Sigmoid colon (tissue), 4 donors: ENCODE data around the gene KCNJ4.

Experiments
- CTCF ChIP-seq, 4 experiments: fragments of 450-650 bp in 3 of 4; fragments of 200-600 bp in 1 of 4; IDR thresholded peaks; one replicate each; pipeline ENCODE4 v1.5.1; 2016 to 2019; ENCODE audit warnings: antibody characterized with exemption in 4 of 4, mild to moderate bottlenecking in 3 of 4, moderate library complexity in 2 of 4
- POLR2A ChIP-seq, 2 donors: fragments of 450-650 bp; IDR thresholded peaks; one replicate each; pipeline ENCODE4 v1.6.1; 2016; ENCODE audit warnings: antibody characterized with exemption in 2 of 2, mild to moderate bottlenecking in 2 of 2, moderate library complexity in 2 of 2
- POLR2AphosphoS5 ChIP-seq, 4 donors: sonication (generic); formaldehyde crosslinking; IDR thresholded peaks; one replicate each; pipeline ENCODE4 v1.6.1; 2017; ENCODE audit warnings: antibody characterized with exemption in 4 of 4

- no peak for TF ChIP-seq CTCF (IDR thresholded peaks at IDR 0.05)
- TF ChIP-seq POLR2A (IDR thresholded peaks at IDR 0.05), result no peak
- no peak for TF ChIP-seq POLR2AphosphoS5 (IDR thresholded peaks at IDR 0.05)
These were observed 19.0 kb downstream of the KCNJ4 start for GRCh38 chr22:38435965-38436364.
